Activated CD4-positive, alpha-beta T cell treated with anti-CD3 and anti-CD28 coated beads, Interleukin-10, Interleukin-2, amounts not matched to agents 100 ng/mL and 50 ng/mL, durations not matched to agents 16 hours and 8 hours (primary cell): ENCODE data around the gene DET1.

Experiments used
- DNase-seq: peaks from one replicate; pipeline ENCODE4 v3.0.0-alpha.2; 2020

Gene DET1

DNA sequence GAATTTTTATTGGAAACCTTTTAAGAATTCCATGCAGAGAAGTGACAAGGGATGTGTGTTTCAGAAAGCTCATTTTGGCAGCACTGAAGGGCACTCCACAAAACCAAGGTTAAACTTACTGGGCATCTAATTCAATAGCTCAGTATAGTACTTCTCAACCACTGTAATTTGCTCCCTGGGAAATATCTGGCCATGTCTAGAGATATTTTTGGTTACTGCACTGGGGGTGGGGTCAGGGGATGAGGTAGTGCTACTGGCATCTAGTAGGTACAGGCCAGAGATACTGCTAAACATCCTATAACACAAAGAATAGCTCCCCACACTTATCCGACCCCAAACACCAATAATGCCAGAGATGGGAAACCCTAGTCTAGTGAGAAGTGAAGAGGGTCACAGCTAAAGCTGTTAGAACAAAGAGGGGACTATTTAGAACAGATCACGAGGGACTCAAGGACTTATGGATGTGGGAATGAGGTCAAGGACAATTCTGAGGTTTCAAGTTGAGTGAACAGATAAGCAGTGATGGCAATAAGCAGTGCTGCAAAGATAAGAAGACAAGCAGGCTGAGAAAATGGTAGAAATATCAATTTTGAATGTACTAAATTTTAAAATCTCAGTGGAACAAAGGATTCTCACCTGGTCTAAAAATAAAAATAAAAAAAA, 82.5 kb downstream of the DET1 start:
- DNase-seq: no peak
